ENCODE results near the gene SGK1.

SGK1 gene

GRCh38 chr6:134169871-134170486 lies 147.9 kb downstream of the SGK1 start:
- H2AFZ ChIP-seq (ENCODE audit: low read depth, low read length), result no peak overlapping the region
- H3K27me3 ChIP-seq (ENCODE audit: low read depth, low read length), result no peaks in the 10 kb centered on the region
- TF ChIP-seq CTCF (IDR thresholded peaks at IDR 0.05; ENCODE audit: low read depth, low read length) (no peak), EZH2phosphoT487 (IDR thresholded peaks at IDR 0.05; ENCODE audit: low read depth) (no peak)
- peaks cover 53% of the 10 kb centered on the region for H4K20me1 ChIP-seq (ENCODE audit: insufficient read depth, low read length)
- peaks cover 23% of the 10 kb centered on the region for H3K4me1 ChIP-seq (ENCODE audit: low read length)
- no peak overlapping the region for H3K4me2 ChIP-seq (ENCODE audit: low read length)
- peaks cover 45% of the 10 kb centered on the region for H3K79me2 ChIP-seq (ENCODE audit: low read length)
- H3K9ac ChIP-seq (ENCODE audit: low read length), result no peak overlapping the region
- no peaks in the 10 kb centered on the region for H3K9me3 ChIP-seq (ENCODE audit: insufficient read depth, low read length)
- peaks cover 68% of the 10 kb centered on the region for H3K36me3 ChIP-seq (replicated peaks; ENCODE audit: low read depth, low read length)
- no peak overlapping the region for H3K4me3 ChIP-seq (ENCODE audit: low read length)
- H3K27ac ChIP-seq (ENCODE audit: low read length), result no peak overlapping the region

GRCh38 chr6:134168590-134169208 lies 149.2 kb downstream of the SGK1 start:
- peaks cover 62% of the 10 kb centered on the region for H3K36me3 ChIP-seq (replicated peaks; ENCODE audit: low read depth, low read length)

GRCh38 chr6:134166511-134167261 lies 151.2 kb downstream of the SGK1 start:
- peaks cover 8% of the 10 kb centered on the region; the same call in 1 of the 2 replicates for H3K4me1 ChIP-seq (ENCODE audit: low read length)
- TF ChIP-seq EZH2phosphoT487 (IDR thresholded peaks at IDR 0.05; ENCODE audit: low read depth), result no peak
- TF ChIP-seq CTCF (IDR thresholded peaks at IDR 0.05; ENCODE audit: low read depth, low read length), result no peak
- H3K36me3 ChIP-seq (replicated peaks; ENCODE audit: low read depth, low read length), result peaks cover 42% of the 10 kb centered on the region
- no peaks in the 10 kb centered on the region for H3K9me3 ChIP-seq (ENCODE audit: insufficient read depth, low read length)
- H2AFZ ChIP-seq (ENCODE audit: low read depth, low read length), result no peak overlapping the region
- peaks cover 31% of the 10 kb centered on the region for H4K20me1 ChIP-seq (ENCODE audit: insufficient read depth, low read length)
- no peak overlapping the region for H3K4me3 ChIP-seq (ENCODE audit: low read length)
- H3K79me2 ChIP-seq (ENCODE audit: low read length), result peaks cover 15% of the 10 kb centered on the region
- H3K27me3 ChIP-seq (ENCODE audit: low read depth, low read length), result no peaks in the 10 kb centered on the region
- H3K27ac ChIP-seq (ENCODE audit: low read length), result no peak overlapping the region
- no peak overlapping the region for H3K4me2 ChIP-seq (ENCODE audit: low read length)
- H3K9ac ChIP-seq (ENCODE audit: low read length), result no peak overlapping the region

More at GRCh38 chr6:134168590-134169208, 149.2 kb downstream of the SGK1 start:
- Histone ChIP-seq H3K4me3 (ENCODE audit: low read length) (no peak overlapping the region), H3K27ac (ENCODE audit: low read length) (no peak overlapping the region), H3K4me2 (ENCODE audit: low read length) (no peak overlapping the region), H3K9me3 (ENCODE audit: insufficient read depth, low read length) (no peaks in the 10 kb centered on the region), H3K79me2 (ENCODE audit: low read length) (peaks cover 35% of the 10 kb centered on the region), H4K20me1 (ENCODE audit: insufficient read depth, low read length) (peaks cover 51% of the 10 kb centered on the region), H3K27me3 (ENCODE audit: low read depth, low read length) (no peaks in the 10 kb centered on the region), H2AFZ (ENCODE audit: low read depth, low read length) (no peak overlapping the region), H3K4me1 (ENCODE audit: low read length) (peaks cover 23% of the 10 kb centered on the region), H3K9ac (ENCODE audit: low read length) (no peak overlapping the region)
- no peak for TF ChIP-seq EZH2phosphoT487 (IDR thresholded peaks at IDR 0.05; ENCODE audit: low read depth)
- TF ChIP-seq CTCF (IDR thresholded peaks at IDR 0.05; ENCODE audit: low read depth, low read length), result no peak
